ENCODE measurements around the gene SOWAHB. TPM values are rescaled to one million over a fixed set of nuclear protein-coding genes. Genes with fewer than 3 reads are reported as not detected.

SOWAHB gene
- total RNA-seq (ENCODE audit: low replicate concordance) = not detected in 2 replicates

DNA sequence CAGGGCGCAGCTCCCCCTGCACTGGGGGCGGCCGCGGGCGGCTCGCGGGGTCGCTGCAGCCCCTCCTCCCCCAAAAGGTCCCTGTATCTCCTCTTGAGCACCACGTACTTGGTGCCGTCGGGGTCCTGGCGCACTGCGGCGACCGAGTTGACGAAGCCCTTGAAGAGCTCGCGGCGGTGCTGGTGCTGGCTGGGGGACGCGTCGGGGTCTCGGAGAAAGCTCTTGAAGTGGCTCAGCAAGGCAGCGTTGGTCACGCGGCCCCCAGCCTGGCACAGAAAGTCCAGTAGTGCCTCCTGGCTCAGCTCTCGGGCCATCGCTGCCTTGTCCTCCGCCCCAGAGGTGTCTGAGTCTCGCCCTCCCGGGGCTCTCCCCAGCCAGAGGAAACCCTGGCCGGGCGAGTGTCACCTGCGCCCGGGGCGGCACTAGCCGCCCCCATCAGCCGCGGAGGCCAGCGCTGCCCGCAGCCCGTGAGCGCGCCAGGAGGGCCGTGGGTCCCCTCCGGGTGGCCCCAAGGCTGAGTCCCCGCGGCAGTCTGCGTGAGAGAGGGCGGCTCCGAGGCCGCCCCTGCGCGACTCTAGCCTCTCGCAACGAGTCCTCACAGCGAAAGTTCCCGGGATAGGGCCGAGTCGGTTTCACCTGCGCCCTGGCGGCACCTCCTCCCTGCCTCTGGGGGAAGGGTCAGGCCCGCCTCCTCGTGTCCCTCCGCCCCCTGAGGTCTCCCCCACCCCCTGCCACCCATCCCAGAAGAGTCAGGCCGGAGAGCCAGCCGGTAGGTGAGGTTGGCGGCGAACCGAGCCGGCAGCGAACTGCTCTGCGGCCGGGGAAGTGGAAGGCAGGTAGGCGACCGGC, at the start of gene SOWAHB:
TSS of gene SOWAHB (minus strand) at position 609 of the 849 bp plus-strand sequence. CDS start at position 314, 295 bp downstream.

Other genes with a start within 250 kb of the SOWAHB start
- gene SEPTIN11, start 51.6 kb upstream of the SOWAHB start, total RNA-seq (ENCODE audit: low replicate concordance) = 207 and 225 TPM in 2 replicates
- gene CCNI, start 177.8 kb upstream of the SOWAHB start, total RNA-seq (ENCODE audit: low replicate concordance) = 101 and 250 TPM in 2 replicates